DMS53 (cell line): ENCODE data around the gene YIF1A.
A peak's percentile ranks its signal among the peaks of the same experiment; 100 is the strongest.
"Not testable (repeated sequence)": the region's sequence is repeated elsewhere in the genome, so short reads cannot be mapped to it uniquely, and the experiment has no call there.

Experiments
- DNase-seq: peaks from one replicate; lab custom pipeline; 2025; lab: John Stamatoyannopoulos, UW

The YIF1A gene

DNA sequence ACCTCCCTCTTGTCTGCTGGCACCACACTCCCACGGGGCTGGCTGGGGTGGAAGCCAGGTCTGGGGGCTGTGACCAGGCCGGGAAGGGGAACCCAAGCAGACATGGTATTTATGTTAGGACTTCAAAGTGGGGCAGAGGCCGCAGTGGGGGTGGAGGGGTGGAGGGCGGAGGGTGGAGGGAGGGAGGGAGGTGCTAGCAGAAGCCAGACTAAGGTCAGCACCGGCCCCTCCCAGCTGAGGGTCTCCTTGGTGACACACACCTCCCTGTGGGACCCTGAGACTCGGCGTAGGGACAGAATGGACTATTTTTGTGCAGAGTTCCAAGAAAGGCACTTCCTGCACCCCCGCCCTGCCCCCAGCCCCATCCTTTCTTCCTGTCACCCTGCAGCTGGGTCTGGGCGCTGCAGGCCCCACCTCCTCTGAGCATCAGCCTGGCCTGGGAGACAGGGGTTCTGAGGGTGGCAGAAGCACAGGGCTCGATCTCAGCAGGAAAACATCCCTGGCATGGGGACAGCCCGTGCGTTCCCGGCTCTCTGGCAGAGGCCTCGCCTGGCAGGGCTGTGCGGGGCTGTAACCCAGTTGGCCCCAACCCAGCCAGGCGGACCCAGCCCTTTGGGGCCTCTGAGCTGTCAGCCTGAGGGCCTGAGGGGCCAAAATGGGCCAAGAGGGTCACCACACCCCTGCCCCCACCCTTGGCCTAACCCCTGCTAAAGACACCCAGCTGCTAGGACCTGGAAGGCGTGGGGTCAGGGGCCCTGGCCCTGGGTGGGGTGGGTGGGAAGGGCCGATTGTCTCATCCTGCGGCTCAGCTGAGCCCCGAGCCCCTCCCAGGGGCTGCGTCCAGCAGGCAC lies 37.5 kb upstream of the YIF1A start:
- DNase-seq: no peak

DNA sequence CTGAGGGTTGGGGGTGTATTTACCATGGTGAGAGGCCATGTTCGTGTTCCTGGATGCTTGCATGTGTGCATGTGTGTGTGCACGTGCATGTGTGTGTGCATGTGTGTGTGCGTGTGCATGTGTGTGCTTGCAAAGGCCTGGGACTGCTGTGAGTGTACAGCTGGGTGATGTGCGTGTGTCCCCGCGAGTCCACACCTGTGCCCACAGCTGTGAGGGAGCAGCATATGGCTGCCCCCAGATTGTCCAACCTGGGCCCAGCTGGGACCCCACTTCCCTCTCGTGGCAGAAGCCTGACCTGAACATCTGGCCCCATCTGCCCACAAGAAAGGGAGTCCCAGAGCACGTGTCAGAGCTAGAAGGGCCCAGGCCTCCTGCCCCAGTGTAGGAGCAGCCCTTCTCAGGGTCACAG lies 36.3 kb upstream of the YIF1A start:
- DNase-seq: no peak

DNA sequence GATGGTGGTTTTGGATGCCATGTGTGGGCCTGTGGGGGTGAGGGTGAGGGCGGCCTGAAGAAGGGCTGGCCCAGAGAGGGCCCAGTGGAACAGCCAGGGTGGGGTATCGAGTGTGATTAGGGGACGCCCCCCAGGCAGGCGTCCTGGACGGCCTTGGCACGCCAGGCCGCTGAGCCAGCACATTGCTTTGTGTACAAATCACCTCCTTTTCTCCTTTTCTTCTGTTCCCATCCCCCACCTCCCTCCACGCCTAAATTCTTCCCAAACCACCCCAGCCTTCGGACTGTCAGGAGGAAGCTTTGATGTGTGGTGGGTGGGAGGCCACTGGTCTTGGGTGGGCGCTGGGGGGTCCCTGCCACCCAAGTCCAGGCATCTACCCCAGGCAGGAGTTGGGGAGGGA lies 35.7 kb upstream of the YIF1A start:
- no peak for DNase-seq

DNA sequence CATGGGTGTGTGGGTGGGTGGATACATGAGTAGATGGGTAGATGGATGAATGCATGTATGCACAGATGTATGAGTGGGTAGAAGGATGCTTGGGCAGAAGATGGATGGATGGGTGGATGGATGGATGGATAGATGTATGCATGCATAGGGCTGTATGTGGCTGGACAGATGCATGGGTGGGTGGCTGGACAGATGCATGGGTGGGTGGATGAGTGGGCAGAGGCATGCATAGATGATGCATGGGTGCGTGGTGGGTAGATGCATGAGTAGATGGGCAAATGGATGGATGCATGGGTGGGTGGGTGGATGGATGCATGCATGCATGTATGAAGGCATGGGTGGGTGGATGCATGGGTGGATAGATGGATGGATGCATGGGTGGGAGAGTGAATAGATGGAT lies 34.7 kb upstream of the YIF1A start:
- DNase-seq: no peak

DNA sequence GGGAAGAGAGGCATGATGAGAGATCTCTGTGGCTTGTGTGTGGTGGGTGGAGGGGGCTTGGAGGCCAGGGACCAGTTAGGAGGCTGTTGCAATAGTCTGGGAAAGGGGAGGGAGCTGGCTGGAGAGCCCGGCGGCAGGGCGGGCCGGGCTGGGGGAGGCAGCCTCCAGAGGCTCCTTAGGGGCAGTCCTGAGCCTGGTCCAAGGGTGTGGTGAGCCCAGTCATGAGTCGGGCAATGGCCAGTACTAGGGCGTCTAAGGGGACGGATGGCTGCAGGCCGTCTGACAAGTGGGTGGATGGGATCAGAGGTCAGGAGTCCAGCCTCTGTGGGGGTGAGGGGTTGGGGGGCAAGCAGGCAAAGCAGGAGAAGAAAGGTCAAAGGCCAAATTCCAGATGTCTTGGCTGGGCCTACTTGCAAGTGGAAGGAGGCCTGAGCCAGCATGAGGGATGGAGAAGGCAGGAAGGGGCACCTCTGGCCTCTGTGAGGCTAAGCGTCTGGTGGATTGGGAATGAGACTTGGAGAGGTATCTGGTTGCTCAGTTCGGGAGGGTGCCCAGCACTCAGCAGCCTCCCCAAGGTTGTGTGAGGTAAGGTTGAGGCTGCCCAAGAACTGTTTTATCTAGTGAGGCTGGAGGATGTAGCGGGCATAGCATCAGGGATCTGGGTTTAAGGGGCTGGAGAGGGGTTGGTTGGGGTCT lies 33.9 kb upstream of the YIF1A start:
- no peak for DNase-seq

DNA sequence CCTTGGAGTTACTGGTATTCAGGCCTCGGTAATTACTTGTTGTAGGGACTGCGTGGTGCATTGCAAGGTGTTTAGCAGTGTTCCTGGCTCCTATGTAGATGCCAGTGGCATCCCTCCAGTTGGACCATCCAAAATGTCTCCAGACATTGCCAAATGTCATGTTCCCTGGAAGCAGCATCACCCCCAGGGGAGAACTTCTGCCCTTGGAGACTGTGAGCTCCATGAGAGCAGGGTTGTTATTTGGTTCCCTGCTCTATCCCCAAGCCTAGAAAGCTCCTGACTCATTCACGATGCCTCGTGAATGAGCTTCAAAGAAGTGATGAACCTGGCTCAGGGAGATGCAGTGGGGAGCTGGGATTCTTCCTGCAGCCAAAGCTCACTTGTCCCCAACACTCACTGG lies 32.7 kb upstream of the YIF1A start:
- DNase-seq: no peak

DNA sequence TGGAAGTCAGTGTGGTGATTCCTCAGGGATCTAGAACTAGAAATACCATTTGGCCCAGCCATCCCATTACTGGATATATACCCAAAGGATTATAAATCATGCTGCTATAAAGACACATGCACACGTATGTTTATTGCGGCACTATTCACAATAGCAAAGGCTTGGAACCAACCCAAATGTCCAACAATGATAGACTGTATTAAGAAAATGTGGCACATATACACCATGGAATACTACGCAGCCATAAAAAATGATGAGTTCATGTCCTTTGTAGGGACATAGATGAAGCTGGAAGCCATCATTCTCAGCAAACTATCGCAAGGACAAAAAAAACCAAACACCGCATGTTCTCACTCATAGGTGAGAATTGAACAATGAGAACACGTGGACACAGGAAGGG lies 31.8 kb upstream of the YIF1A start:
- not testable (repeated sequence) for DNase-seq

DNA sequence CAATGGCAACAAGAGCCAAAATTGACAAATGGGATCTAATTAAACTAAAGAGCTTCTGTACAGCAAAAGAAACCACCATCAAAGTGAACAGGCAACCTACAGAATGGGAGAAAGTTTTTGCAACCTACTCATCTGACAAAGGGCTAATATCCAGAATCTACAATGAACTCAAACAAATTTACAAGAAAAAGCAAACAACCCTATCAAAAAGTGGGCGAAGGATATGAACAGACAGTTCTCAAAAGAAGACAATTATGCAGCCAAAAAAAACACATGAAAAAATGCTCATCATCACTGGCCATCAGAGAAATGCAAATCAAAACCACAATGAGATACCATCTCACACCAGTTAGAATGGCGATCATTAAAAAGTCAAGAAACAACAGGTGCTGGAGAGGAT lies 31.3 kb upstream of the YIF1A start:
- not testable (repeated sequence) for DNase-seq

DNA sequence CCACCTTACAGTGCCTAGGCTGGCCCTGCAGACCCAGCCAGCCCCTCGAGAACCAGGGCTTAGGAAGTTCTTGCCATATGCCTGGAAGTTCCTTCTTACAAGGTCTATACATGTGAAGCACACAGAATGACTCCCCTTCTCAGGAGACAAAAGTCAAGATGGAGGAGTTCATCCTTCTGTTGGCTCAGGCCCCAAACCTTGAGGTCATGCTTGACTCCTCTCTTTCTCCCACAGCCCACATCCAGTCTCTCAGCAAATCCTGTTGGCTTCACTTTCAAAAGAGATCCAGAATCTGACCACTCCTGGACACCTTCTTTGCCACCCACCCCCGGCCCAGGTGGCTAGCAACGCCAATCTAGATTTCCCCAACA lies 29.6 kb upstream of the YIF1A start:
- no peak for DNase-seq

DNA sequence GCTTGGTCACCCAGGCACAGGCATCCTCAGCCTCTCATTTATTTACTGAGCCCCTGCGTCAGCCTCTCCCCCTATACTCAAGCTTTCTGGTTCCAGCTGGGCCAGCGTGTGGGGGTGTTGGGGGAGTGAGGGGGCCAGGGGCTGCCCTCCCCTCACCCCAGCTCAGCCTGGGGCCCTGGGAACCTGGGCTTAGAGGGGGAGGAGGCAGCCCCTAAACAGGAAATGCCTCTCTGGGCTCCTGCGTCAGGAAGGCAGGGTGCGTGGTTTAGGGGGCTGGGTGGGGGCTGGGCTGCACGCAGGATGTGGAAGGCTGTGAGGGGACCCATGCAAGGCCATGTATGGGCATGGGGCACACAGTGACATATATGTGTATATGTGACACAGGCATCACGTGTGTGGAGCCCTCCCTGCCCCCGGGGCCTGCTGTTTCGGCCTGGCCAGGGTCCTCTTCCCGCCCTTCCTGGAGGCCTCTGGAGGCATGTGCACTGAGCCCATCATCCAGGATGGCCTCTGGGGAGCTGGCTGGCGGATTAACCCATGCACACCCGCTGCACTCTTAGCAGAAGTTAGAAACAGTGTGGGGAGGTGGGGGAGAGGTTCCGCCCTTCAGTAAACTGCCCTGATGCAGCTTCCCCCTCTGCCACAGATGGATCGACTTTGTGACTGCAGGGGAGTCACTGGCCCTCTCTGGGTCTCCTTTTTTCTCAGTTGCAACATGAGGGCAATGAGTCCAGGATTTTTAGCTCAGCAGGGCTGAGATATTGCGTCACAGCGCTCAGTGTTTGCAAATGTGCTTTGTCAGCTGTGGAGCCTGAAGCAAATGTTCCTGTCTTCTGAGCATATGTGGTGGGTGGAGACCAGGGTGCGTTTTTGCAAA lies 29.0 kb upstream of the YIF1A start:
- no peak for DNase-seq

DNA sequence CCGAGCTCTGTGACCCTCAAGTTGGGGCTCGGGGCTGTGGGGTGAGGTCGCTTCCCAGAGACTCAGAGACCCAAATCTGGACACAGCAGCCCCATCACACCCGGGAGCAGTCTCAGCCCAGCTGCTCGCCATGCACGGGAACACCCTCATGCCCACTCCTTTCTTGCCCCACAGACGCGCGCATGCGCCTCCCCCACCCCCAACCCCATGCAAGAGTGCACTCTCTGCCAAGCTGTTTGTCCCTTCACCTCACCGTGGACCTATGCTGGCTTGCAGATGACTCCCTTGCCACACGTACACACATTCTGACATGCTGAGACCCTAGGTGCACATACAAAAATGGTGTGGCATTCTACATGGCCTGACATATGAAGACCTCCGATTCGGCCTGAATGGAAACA lies 28.4 kb upstream of the YIF1A start:
- DNase-seq: peak; percentile 47

DNA sequence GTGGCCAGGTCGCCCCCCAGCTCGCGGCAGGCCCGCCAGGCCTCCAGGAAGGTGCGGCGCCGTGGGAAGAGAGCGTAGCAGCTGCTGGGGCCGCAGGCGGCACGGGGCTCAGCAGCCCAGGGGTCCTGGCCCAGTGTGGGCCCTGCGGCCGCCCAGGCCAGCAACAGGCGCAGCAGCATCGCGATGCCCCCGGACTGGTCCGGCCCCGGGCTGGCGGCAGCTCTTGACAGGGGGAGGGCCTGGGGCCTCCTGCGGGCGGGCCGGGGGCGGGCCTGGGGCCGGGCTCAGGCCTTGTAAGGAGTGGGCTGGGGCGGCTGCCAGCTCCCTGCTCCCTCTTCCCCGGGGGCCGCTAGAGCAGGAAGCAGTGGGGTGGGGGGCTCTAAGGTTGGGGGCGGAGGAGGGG lies 27.9 kb upstream of the YIF1A start, which contains the start of gene CD248:
TSS of gene CD248 (minus strand) at position 196 of the 403 bp plus-strand sequence. CDS start at position 179, 17 bp downstream.
- DNase-seq: peak; percentile 64

DNA sequence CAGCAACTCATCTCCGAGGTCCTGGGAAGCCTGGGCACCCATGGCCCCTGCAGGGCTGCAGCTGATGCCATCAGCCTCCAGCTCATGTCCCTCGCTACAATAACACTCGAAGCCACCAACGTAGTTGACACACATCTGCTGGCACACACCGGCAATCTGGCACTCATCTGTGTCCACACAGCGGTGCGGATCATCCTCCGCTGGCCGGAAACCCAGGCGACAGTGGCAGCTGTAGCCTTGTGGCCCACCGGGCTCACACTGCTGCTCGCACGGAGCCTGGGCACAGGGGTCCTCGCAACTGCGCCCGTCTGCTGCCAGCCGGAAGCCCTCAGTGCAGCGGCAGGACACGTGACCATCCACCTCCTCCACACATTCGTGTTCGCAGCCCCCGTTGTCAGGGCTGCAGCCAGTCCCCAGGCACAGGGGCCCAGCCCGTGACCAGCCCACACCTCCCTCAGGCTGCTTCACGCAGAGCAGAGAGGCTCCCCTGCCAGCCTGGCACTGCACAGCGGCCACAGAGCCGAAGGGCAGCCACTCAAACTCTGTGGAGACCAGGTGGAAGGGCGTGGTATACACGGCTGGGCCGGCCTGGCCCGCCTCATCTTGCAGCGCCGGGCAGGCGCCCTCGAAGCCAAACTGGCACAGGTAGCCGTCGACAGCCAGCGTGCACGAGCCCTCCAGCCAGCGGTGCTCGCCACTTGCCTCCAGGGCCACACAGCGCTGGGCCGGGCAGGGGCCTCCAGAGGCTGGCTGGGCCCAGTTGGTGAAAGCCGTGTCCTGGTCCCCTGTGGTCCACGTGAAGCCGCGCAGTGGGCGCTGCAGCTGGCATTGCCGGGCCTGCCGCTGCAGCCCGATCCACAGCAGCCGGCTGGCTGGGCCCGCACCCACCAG lies 27.2 kb upstream of the YIF1A start:
- DNase-seq: peak; percentile 92

DNA sequence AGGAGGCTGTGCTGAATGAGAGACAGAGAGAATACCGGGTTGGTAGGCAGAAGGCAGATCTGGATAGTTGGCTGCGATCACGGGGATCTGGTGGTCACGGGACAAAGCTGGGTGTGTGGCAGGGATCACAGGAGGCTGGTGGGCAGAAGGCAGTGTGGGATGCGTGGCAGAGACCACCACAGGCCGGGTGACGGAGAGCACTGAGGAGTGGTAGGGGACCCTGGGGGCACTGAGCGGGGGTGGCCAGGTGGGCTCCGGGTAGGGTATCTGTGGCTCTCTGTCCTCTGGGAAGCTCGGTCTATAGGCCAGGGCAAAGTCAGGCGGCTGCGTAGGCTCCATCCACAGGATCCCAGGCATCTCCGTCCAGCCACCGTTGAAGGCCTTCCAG lies 26.5 kb upstream of the YIF1A start:
- no peak for DNase-seq

DNA sequence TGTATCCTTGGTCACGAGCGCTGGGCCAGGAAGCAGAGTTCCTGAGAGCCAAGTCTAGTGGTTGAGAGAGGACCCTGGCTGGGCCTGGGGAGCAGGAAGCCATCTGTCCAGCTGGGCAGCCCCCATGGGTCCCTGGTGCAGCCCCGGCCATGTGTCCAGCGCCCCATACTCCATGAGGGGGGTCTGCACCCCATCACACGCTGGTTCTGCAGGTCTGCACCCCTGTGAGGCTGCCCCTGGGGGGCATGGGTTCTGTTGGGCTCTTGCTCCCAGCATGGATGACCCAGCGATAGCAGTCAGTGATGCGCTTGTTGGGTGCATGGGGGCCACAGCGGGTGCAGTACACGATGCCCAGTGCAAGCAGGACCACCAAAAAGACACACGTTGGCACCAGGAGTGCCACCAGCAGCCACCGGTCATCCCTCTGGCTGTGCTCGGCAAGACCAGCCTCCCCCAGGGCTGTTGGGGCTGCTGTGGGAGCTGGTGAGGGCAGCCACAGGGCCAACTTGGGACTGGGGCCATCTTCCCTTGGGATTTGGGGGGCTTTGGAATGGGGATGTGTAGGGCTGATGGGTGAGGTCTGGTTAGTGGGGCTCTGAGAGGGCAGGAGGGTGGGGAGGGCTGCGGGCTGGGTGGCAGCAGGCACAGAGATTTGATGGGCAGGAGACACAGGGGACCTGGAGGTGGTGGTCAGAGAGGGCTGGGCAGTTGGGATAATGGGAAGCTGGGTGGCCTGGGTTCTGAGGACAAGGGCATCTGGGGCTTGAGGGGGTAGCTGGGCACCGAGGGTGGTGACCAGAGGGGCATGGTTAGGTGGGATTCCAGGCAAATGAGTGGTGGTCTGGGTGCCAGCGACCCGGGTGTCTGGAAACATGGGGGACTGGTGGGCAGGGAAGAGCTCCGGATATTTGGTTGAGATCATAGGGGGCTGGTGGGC lies 25.9 kb upstream of the YIF1A start:
- DNase-seq: no peak

DNA sequence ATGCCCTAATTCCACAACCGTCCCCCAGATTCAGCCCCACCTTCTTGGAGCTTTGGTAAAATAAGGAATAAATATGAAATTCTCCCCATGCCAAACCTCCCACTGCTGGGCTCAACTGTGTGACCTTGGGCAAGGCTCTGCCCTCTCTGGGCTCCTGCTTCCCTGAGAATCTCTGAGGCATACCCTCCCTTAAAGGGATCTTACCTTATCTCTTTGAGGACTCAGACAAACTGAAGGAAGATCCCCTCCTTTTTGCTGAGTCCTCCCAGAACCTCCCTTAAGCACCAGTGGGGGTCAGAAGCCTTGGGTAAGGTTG lies 25.2 kb upstream of the YIF1A start:
- DNase-seq: no peak

DNA sequence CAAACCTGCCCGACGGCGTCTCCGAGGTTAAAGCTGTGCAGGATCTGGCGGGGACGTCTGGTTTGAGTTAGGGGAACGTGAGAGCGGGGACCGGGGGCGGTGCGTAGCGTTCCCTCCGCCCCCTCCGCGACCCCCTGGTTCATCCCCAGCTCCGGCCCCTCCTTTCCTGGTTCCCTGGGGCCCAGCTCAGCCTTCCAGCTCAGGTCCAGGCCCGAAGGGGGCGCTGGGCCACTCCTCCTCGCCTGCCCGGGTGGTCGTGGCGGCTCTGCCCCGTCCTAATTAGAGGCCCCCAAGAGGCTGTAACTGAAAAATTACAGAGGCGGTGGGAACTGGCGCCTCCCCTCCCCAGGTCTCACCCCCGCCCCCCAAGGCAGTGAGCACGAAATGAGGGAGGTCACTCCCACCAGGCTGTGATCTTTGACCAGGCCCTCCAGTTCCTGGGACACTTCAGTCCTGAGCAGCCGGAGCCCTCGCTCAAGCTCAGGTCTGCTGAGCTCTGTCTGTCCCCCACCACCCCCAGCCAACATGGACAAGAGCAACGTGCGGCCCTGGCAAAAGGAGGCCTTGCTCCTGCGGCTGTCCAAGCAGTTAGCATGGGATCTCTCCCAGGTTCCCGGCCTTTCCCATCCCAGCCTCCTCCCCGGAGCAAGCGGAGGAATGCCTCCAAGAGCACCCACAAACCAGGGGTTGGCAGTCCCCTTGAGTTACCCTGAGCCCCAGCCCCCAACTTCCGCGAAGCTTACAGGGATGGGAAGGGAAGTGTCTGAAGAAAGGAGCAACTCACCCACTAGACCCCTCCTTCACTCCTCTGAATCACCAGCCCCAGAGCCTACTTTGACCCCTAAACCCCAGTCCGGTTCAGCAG lies 24.6 kb upstream of the YIF1A start:
- no peak for DNase-seq

DNA sequence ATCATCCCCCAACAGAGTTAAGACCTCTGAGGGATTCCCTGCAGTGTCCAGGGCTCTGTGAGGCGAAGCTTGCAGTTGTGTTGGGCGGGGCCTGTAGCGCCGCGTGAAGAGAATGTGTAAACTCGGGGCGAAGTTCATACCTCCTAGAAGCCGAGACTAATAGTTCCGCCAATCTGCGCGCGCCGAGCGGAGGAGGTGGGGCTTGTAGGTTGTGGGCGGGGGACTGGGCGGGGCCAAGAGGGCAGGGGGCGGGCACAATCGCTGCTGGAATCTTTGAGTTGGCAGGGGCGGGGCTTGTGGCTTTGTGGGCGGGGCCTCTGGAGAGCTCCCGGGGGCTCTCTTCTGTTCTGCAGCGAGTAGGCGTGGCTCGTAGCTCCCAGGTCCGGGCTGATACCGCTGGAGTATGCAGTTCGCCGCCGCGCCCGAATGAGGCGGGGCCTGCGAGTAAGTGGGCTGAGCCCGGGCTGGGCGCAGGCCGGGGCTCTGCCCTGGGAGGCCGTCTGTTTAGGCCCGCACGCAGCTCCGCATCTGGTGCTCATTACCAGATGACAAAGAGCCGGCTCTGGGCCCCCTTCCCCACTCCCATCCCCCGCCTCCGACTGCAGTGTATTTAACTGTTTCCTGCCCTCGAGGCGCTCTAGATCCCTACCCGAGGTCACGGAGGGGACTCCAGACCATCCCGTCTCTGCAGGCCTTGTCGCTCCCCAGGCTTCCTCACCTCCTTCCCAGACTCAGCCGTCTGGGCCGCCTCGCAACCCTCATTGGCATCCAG lies 23.8 kb upstream of the YIF1A start:
- DNase-seq: peak; percentile 99
